ENCODE measurements around the gene IL17RE. TPM values are rescaled to one million over a fixed set of nuclear protein-coding genes. Genes with fewer than 3 reads are reported as not detected.

IL17RE gene
- total and polyA plus RNA-seq, 2 of the 13 experiments (the other 11 are each of a cell fraction or from before 2014, with no cell fraction given), result 14.5 to 24.1 TPM

- no peak for TF ChIP-seq NONO (IDR thresholded peaks at IDR 0.05)
- TF ChIP-seq NONO (CRISPR knock-in tag; conservative IDR thresholded peaks at IDR 0.05), result peak; percentile 21; the same call in 1 of the 2 replicates
- 0 out of 2 replicates have a peak, but pooled peaks have one; percentile 42 for TF ChIP-seq PITX1 (CRISPR knock-in tag; IDR thresholded peaks at IDR 0.05)
- 0 out of 2 replicates have a peak, but pooled peaks have one; percentile 18 for TF ChIP-seq ZNF709 (CRISPR knock-in tag; IDR thresholded peaks at IDR 0.05)
- 0 out of 2 replicates have a peak, but pooled peaks have one; percentile 41 for TF ChIP-seq MTA1 (CRISPR knock-in tag; IDR thresholded peaks at IDR 0.05; ENCODE audit: borderline replicate concordance)
- 0 out of 2 replicates have a peak, but pooled peaks have one; percentile 63 for TF ChIP-seq DZIP1 (CRISPR knock-in tag; IDR thresholded peaks at IDR 0.05)
- no peak for TF ChIP-seq ZSCAN5A (CRISPR knock-in tag; IDR thresholded peaks at IDR 0.05; ENCODE audit: borderline replicate concordance)
- no peak for TF ChIP-seq MEIS2 (CRISPR knock-in tag; IDR thresholded peaks at IDR 0.05)
- peak; percentile 60; the same call in 1 of the 2 replicates for TF ChIP-seq ZNF891 (CRISPR knock-in tag; IDR thresholded peaks at IDR 0.05)
- TF ChIP-seq ZNF629 (CRISPR knock-in tag; conservative IDR thresholded peaks at IDR 0.05), result peak; percentile 98
- no peak; the same call in 1 of the 2 replicates for TF ChIP-seq ZNF343 (CRISPR knock-in tag; IDR thresholded peaks at IDR 0.05)
- peak; percentile 43; the same call in 1 of the 2 replicates for TF ChIP-seq ZNF598 (CRISPR knock-in tag; IDR thresholded peaks at IDR 0.05; ENCODE audit: borderline replicate concordance)
- TF ChIP-seq ZNF558 (CRISPR knock-in tag; IDR thresholded peaks at IDR 0.05; ENCODE audit: borderline replicate concordance), result peak; percentile 45; the same call in 1 of the 2 replicates
- no peak for TF ChIP-seq HOMEZ (CRISPR knock-in tag; IDR thresholded peaks at IDR 0.05; ENCODE audit: low read depth)
- TF ChIP-seq HNRNPLL (IDR thresholded peaks at IDR 0.05; ENCODE audit: low read depth, low read length, poor library complexity, severe bottlenecking), result no peak
- 0 out of 2 replicates have a peak, but pooled peaks have one; percentile 45 for TF ChIP-seq ADNP (CRISPR knock-in tag; IDR thresholded peaks at IDR 0.05)
- TF ChIP-seq ZNF207 (IDR thresholded peaks at IDR 0.05; ENCODE audit: borderline replicate concordance), result no peak
Observed at GRCh38 chr3:9898467-9899241, 4.0 kb upstream of the IL17RE start (continued).

Measured in HepG2 (cell line).